Trophoblast cell (in vitro differentiated cells and primary cell): ENCODE measurements around the gene PKP3.
"Not testable (repeated sequence)": the region's sequence is repeated elsewhere in the genome, so short reads cannot be mapped to it uniquely, and the experiment has no call there.

Source experiments
- DNase-seq, 2 donors: peaks; one replicate each; pipeline ENCODE4 v3.0.0-alpha.2; 2016
- H2AFZ ChIP-seq: 2 replicates; pipeline ENCODE4 v1.6.1; 2013; ENCODE audit warnings: low read length, moderate library complexity, mild to moderate bottlenecking; ENCODE audit not compliant: insufficient read depth, poor library complexity
- H2AK5ac ChIP-seq: 2 replicates; pipeline ENCODE4 v1.6.1; 2013; ENCODE audit warnings: mild to moderate bottlenecking, low read length
- H2BK120ac ChIP-seq: 2 replicates; pipeline ENCODE4 v1.6.1; 2013; ENCODE audit warnings: low read length, mild to moderate bottlenecking, moderate library complexity; ENCODE audit not compliant: insufficient read depth, poor library complexity
- H2BK12ac ChIP-seq: 2 replicates; pipeline ENCODE4 v1.6.1; 2013; ENCODE audit warnings: mild to moderate bottlenecking, low read length, moderate library complexity
- H2BK5ac ChIP-seq: 2 replicates; pipeline ENCODE4 v1.6.1; 2013; ENCODE audit warnings: low read length, low read depth, moderate library complexity, mild to moderate bottlenecking; ENCODE audit not compliant: poor library complexity
- H3K14ac ChIP-seq: 2 replicates; pipeline ENCODE4 v1.6.1; 2013; ENCODE audit warnings: mild to moderate bottlenecking, low read length
- H3K18ac ChIP-seq: 2 replicates; pipeline ENCODE4 v1.6.1; 2013; ENCODE audit warnings: mild to moderate bottlenecking, low read length
- H3K23ac ChIP-seq: 2 replicates; pipeline ENCODE4 v1.6.1; 2013; ENCODE audit warnings: low read length
- H3K27ac ChIP-seq: 2 replicates; pipeline ENCODE4 v1.5.1; 2013; ENCODE audit warnings: low read depth, mild to moderate bottlenecking, inconsistent platforms, low read length, moderate library complexity
- H3K27me3 ChIP-seq: 2 replicates; pipeline ENCODE4 v1.6.1; 2013; ENCODE audit warnings: inconsistent platforms, mild to moderate bottlenecking, low read length, moderate library complexity; ENCODE audit not compliant: insufficient read depth
- H3K36me3 ChIP-seq, 2 experiments: 1 replicate in 1 of 2; 2 replicates in 1 of 2; pipeline ENCODE4 v1.6.1; 2013; ENCODE audit warnings: low read length in 2 of 2, mild to moderate bottlenecking in 2 of 2, moderate library complexity in 1 of 2; ENCODE audit not compliant: insufficient read depth in 2 of 2, control insufficient read depth in 1 of 2
- H3K4ac ChIP-seq: 2 replicates; pipeline ENCODE4 v1.6.1; 2013; ENCODE audit warnings: low read depth, mild to moderate bottlenecking, low read length, moderate library complexity
- H3K4me1 ChIP-seq, 2 experiments: 1 replicate in 1 of 2; 2 replicates in 1 of 2; pipeline ENCODE4 v1.6.1; 2013; ENCODE audit warnings: low read length in 2 of 2, mild to moderate bottlenecking in 2 of 2, moderate library complexity in 1 of 2; ENCODE audit not compliant: insufficient read depth in 2 of 2, control insufficient read depth in 1 of 2
- H3K4me2 ChIP-seq: 2 replicates; pipeline ENCODE4 v1.6.1; 2013; ENCODE audit warnings: inconsistent platforms, mild to moderate bottlenecking, low read length, moderate library complexity
- H3K4me3 ChIP-seq: 2 replicates; pipeline ENCODE4 v1.5.1; 2013; ENCODE audit warnings: mild to moderate bottlenecking, low read depth, low read length, inconsistent platforms
- H3K79me1 ChIP-seq: one replicate; pipeline ENCODE4 v1.6.1; 2013; ENCODE audit warnings: low read length
- H3K79me2 ChIP-seq: 2 replicates; pipeline ENCODE4 v1.6.1; 2013; ENCODE audit warnings: low read length, mild to moderate bottlenecking; ENCODE audit not compliant: control insufficient read depth, insufficient read depth, poor library complexity
- H3K9ac ChIP-seq: 2 replicates; pipeline ENCODE4 v1.6.1; 2013; ENCODE audit warnings: mild to moderate bottlenecking, low read length
- H3K9me3 ChIP-seq: 2 replicates; pipeline ENCODE4 v1.6.1; 2013; ENCODE audit warnings: low read depth, mild to moderate bottlenecking, control low read depth, inconsistent platforms, low read length; ENCODE audit not compliant: insufficient read depth
- H4K12ac ChIP-seq: 2 replicates; pipeline ENCODE4 v1.6.1; 2013; ENCODE audit warnings: low read depth, mild to moderate bottlenecking, low read length, moderate library complexity
- H4K8ac ChIP-seq: 2 replicates; pipeline ENCODE4 v1.6.1; 2013; ENCODE audit warnings: low read depth, mild to moderate bottlenecking, low read length, moderate library complexity
- H4K91ac ChIP-seq: one replicate; pipeline ENCODE4 v1.6.1; 2013; ENCODE audit warnings: low read depth, mild to moderate bottlenecking, low read length, moderate library complexity
- WGBS: extraction: QIAGEN DNeasy Blood & Tissue Kit; methylation state at CpG from one replicate; pipeline ENCODE4 v1.1.7; 2013; ENCODE audit warnings: missing lambda C conversion rate; ENCODE audit not compliant: insufficient read length, insufficient coverage; ENCODE audit errors: extremely low coverage; 5-methylcytosine and 5-hydroxymethylcytosine counted together

PKP3 gene

DNA sequence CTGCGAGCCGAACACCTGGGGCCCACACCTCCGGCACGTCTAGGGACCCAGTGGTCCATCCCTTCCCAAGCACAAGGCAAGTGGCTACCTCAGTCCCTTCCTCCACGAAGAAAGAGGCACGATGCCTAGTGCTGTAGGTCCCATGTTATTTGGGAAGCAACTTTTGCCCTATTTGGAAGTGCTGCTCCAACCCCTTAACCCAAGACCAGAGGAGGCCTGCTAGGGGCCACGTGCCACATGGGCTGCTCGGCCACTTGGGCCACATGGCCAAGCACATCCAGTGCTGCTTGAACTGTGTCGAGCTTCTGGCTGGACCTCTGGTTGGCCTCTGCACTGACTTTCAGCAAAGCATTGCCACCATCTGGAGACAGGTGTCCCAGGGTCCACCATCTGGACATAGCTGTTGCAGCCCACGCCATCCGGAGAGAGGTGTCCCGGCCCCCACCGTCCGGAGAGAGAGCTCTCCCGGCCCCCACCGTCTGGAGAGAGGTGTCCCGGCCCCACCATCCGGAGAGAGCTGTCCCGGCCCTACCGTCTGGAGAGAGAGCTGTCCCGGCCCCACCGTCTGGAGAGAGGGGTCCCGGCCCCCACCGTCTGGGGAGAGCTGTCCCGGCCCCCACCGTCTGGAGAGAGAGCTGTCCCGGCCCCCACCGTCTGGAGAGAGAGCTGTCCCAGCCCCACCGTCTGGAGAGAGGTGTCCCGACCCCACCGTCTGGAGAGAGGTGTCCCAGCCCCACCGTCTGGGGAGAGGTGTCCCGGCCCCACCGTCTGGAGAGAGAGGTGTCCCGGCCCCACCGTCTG, 31.2 kb upstream of the PKP3 start:
- H3K9me3 ChIP-seq = peaks cover 24% of the 10 kb centered on the region

DNA sequence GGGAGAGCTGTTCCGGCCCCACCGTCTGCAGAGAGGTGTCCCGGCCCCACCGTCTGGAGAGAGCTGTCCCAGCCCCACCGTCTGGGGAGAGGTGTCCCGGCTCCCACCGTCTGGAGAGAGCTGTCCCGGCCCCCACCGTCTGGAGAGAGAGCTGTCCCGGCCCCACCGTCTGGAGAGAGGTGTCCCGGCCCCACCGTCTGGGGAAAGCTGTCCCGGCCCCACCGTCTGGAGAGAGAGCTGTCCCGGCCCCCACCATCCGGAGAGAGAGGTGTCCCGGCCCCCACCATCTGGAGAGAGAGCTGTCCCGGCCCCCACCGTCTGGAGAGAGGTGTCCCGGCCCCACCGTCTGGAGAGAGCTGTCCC, 30.6 kb upstream of the PKP3 start:
- not testable (repeated sequence) for H3K4me2 ChIP-seq, H2BK12ac ChIP-seq, H3K9ac ChIP-seq, H3K14ac ChIP-seq, H3K4me1 ChIP-seq, H3K27me3 ChIP-seq, H3K79me2 ChIP-seq, H3K36me3 ChIP-seq, H3K18ac ChIP-seq, H3K27ac ChIP-seq, DNase-seq, H2AK5ac ChIP-seq, H2BK120ac ChIP-seq, H3K4ac ChIP-seq, H4K91ac ChIP-seq, H3K79me1 ChIP-seq, H4K12ac ChIP-seq, H2AFZ ChIP-seq, H2BK5ac ChIP-seq, H3K23ac ChIP-seq, H3K4me3 ChIP-seq, H4K8ac ChIP-seq
- peaks cover 24% of the 10 kb centered on the region for H3K9me3 ChIP-seq
- no CpG with 5 or more reads among the region's 22 CpGs for WGBS

More for the DNA sequence above, 31.2 kb upstream of the PKP3 start:
- H2AK5ac ChIP-seq = no peak overlapping the region
- H3K4me1 ChIP-seq = no peaks in the 10 kb centered on the region
- no peak overlapping the region for H3K4me3 ChIP-seq
- no peak overlapping the region for H3K27ac ChIP-seq
- H4K91ac ChIP-seq = no peak overlapping the region
- no peak overlapping the region for H2BK5ac ChIP-seq
- no peaks in the 10 kb centered on the region for H3K79me1 ChIP-seq
- no peak overlapping the region for H2BK12ac ChIP-seq
- H3K4me2 ChIP-seq = no peak overlapping the region
- H3K9ac ChIP-seq = no peak overlapping the region
- H2AFZ ChIP-seq = no peak overlapping the region
- H3K23ac ChIP-seq = no peak overlapping the region
- DNase-seq = no peak
- no peaks in the 10 kb centered on the region for H3K27me3 ChIP-seq
- H3K18ac ChIP-seq = no peak overlapping the region
- no peak overlapping the region for H4K12ac ChIP-seq
- H3K14ac ChIP-seq = no peak overlapping the region
- no peaks in the 10 kb centered on the region for H3K36me3 ChIP-seq
- H3K4ac ChIP-seq = no peak overlapping the region
- no peak overlapping the region for H2BK120ac ChIP-seq
- WGBS = no CpG with 5 or more reads among the region's 36 CpGs
- H3K79me2 ChIP-seq = no peaks in the 10 kb centered on the region
- H4K8ac ChIP-seq = no peak overlapping the region

DNA sequence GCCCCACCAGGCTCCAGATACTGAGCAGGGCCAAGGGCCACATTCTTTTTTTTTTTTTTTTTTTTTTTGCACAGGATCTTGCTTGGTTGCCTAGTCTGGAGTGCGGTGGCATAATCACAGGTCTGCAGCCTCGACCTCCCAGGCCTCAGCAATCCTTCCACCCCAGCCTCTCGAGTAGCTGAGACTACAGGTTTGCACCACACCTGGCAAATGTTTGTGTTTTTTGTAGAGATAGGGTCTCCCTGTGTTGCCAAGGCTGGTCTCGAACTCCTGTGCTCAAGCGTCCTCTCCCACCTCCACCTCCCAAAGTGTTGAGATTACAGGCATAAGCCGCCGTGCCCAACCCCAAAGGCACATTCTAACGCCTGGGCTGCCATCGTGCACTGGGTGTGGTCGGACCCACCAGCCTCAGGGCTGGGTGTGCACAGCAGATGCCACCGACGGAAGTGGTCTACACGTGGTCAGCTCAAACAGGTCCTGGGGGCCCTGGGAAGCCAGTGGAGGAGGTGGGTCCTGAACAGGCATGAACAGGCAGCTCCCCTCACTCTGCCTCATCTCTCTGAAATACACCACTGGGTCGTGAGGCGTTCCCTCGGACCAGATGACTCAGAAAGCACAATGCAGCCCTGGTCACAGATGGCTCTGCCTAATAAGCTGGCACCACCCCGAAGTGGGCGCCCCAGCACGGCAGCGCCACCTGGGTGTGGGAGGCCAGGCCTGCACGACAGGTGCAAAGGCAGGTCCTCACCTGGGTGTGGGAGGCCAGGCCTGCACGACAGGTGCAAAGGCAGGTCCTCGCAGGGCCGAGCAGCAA, 29.9 kb upstream of the PKP3 start:
- peak in 1 of 2 donors; percentile 57 for DNase-seq
- WGBS = no CpG with 5 or more reads among the region's 24 CpGs
- H2BK12ac ChIP-seq = no peak overlapping the region

DNA sequence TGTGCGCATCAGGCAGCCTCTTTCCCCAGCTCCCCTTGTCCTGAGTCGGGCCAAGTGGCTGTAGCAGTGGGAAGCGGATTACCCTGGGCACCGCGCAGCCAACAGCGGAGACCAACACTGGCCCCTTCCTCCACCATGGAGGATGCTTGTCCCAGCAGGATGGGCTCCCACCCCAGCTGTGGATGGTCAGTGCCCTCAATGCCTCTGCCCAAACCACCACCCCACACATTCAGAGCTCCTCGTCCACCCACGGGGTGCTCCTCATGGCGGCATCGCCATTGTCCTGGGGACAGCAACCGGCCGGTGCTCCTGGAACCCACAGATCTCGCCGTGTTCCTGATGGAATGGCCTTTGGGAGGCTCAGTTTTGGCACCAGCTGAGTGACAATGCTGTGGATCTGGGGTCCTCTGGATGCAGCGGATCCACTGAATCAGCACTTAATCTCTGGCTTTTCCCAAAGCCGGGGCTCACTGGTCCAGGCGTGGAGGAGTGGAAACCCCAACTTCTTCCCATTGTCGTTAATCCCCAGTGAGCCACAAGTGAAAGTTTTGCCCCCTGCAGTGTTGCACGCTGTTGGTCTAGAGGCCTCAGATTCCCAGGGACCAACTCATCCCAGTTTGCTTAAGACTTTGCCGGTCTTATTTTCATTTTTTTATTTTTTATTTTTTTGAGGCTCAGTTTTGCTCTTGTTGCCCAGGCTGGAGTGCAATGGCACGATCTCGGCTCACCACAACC, 28.9 kb upstream of the PKP3 start:
- Histone ChIP-seq H3K4ac (no peak overlapping the region), H4K8ac (no peak overlapping the region)
- WGBS = no CpG with 5 or more reads among the region's 22 CpGs

More for the DNA sequence above, 29.9 kb upstream of the PKP3 start:
- Histone ChIP-seq H3K4ac (no peak overlapping the region), H2AFZ (no peak overlapping the region), H3K4me1 (no peaks in the 10 kb centered on the region), H3K4me3 (no peak overlapping the region), H3K36me3 (no peaks in the 10 kb centered on the region), H3K79me1 (no peaks in the 10 kb centered on the region), H3K9ac (no peak overlapping the region), H2BK5ac (no peak overlapping the region), H4K8ac (no peak overlapping the region), H3K4me2 (no peak overlapping the region), H3K23ac (no peak overlapping the region), H3K9me3 (peaks cover 24% of the 10 kb centered on the region), H4K91ac (no peak overlapping the region), H3K79me2 (no peaks in the 10 kb centered on the region), H3K27me3 (no peaks in the 10 kb centered on the region), H2BK120ac (no peak overlapping the region), H3K18ac (no peak overlapping the region), H4K12ac (no peak overlapping the region), H2AK5ac (no peak overlapping the region), H3K27ac (no peak overlapping the region), H3K14ac (no peak overlapping the region)

More for the DNA sequence above, 28.9 kb upstream of the PKP3 start:
- Histone ChIP-seq H4K12ac (no peak overlapping the region), H3K23ac (no peak overlapping the region), H3K4me2 (no peak overlapping the region), H2BK12ac (no peak overlapping the region), H2AFZ (no peak overlapping the region), H3K27me3 (no peaks in the 10 kb centered on the region), H3K36me3 (no peaks in the 10 kb centered on the region), H3K18ac (no peak overlapping the region), H3K9ac (no peak overlapping the region), H3K9me3 (peaks cover 23% of the 10 kb centered on the region), H3K79me2 (no peaks in the 10 kb centered on the region), H3K14ac (no peak overlapping the region), H3K4me1 (peaks cover 2% of the 10 kb centered on the region in 2 experiments), H3K79me1 (peaks cover 2% of the 10 kb centered on the region), H2AK5ac (no peak overlapping the region), H4K91ac (no peak overlapping the region), H3K27ac (no peak overlapping the region), H2BK5ac (no peak overlapping the region), H3K4me3 (no peak overlapping the region), H2BK120ac (no peak overlapping the region)
- no peak for DNase-seq
